ENCODE data around the gene EGLN1.

DNA sequence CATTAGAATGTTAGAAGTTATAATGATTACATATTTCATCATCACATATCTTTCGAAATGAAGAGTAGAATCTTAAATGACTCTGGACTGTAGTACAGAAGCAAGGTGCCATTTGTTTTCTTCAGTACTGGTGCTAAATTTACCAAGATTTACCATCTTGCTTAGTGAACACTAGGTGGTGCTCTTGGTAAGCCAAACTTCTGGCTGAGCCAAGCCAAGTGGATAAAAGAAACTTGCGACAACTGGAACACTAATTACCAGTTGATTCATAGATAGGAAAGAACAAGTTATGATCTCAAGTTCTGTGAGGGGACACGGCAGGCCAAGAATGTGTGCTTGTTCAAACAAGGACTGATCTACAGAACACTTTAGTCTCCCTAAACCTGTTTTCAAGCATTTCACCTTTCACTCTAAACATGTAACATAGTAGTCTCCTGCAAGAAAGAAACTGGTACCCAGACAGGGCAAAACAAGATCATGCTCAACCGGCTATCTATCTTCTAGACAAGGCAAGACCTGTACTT lies 64.2 kb downstream of the EGLN1 start:
- TF ChIP-seq POLR2A (IDR thresholded peaks at IDR 0.05; ENCODE audit: borderline replicate concordance, extremely low read depth, insufficient read depth, insufficient read length) (no peak), CTCF (IDR thresholded peaks at IDR 0.05 in 2 of 3, conservative IDR thresholded peaks at IDR 0.05 in 1 of 3; ENCODE audit: borderline replicate concordance in 1 of 3, insufficient read depth in 1 of 3, low read depth in 2 of 3, low read length in 2 of 3) (peak; percentile 65 to 87 (median 85)), TCF7L2 (IDR thresholded peaks at IDR 0.05; ENCODE audit: borderline replicate concordance, extremely low read depth, insufficient read depth, insufficient read length) (no peak), ZFX (IDR thresholded peaks at IDR 0.05) (no peak), YY1 (IDR thresholded peaks at IDR 0.05; ENCODE audit: extremely low read depth, insufficient replicate concordance, low read depth, low read length) (no peak), EZH2phosphoT487 (IDR thresholded peaks at IDR 0.05; ENCODE audit: borderline replicate concordance) (no peak), SIN3A (IDR thresholded peaks at IDR 0.05; ENCODE audit: low read depth) (no peak)
- TF ChIP-seq, protein P1, sequence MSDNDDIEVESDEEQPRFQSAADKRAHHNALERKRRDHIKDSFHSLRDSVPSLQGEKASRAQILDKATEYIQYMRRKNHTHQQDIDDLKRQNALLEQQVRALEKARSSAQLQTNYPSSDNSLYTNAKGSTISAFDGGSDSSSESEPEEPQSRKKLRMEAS (IDR thresholded peaks at IDR 0.05) = no peak
- TF ChIP-seq, protein P2, sequence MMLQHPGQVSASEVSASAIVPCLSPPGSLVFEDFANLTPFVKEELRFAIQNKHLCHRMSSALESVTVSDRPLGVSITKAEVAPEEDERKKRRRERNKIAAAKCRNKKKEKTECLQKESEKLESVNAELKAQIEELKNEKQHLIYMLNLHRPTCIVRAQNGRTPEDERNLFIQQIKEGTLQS (IDR thresholded peaks at IDR 0.05) = no peak

Data from HCT116 (cell line).